Right atrium auricular region (tissue), 2 donors: ENCODE measurements around the gene ASNS. TPM values are rescaled to one million over a fixed set of nuclear protein-coding genes. Genes with fewer than 3 reads are reported as not detected.
"Not testable (repeated sequence)": the region's sequence is repeated elsewhere in the genome, so short reads cannot be mapped to it uniquely, and the experiment has no call there.

ENCODE experiments used
- DNase-seq: peaks from one replicate; pipeline ENCODE4 v3.0.0-alpha.2; 2019; ENCODE audit warnings: low spot score
- H3K27ac ChIP-seq, 2 donors: fragments of 200-600 bp; sonication (generic); 1 replicate in 1 of 2; 2 replicates in 1 of 2; pipeline ENCODE4 v1.5.1; 2016 to 2019
- H3K27me3 ChIP-seq, 2 donors: fragments of 200-600 bp; sonication (generic); one replicate each; pipeline versions ENCODE4 v1.5.1 to v1.6.0; 2017 to 2019
- H3K36me3 ChIP-seq: fragments of 200-600 bp; sonication (generic); one replicate; pipeline ENCODE4 v1.5.1; 2016
- H3K4me1 ChIP-seq, 2 donors: fragments of 200-600 bp; sonication (generic); one replicate each; pipeline versions ENCODE4 v1.5.1 to v1.6.0; 2017 to 2019
- H3K4me3 ChIP-seq, 2 donors: fragments of 200-600 bp; sonication (generic); 1 replicate in 1 of 2; 2 replicates in 1 of 2; pipeline ENCODE4 v1.5.1; 2017 to 2019; ENCODE audit warnings: mild to moderate bottlenecking in 1 of 2, moderate library complexity in 1 of 2
- H3K9me3 ChIP-seq, 2 donors: fragments of 200-600 bp; sonication (generic); one replicate each; pipeline ENCODE4 v1.5.1; 2019
- CTCF ChIP-seq, 2 donors: fragments of 200-600 bp; sonication (generic); IDR thresholded peaks; one replicate each; pipeline ENCODE4 v1.5.1; 2019; ENCODE audit warnings: antibody characterized with exemption in 2 of 2
- total RNA-seq, 2 donors: library from RNA; depleted of rRNA; stranded (reverse); fragments of >200 nt; gene quantifications; one replicate each; pipeline ENCODE4 v1.1.0, GENCODE V29; 2016

The ASNS gene
- total RNA-seq: 10 to 100 TPM; 11.8 to 13.4 TPM

- Histone ChIP-seq H3K4me3 (peak within 1 kb of the TSS; percentile 58 to 79), H3K9me3 (no peaks in the 10 kb centered on the region), H3K4me1 (peaks cover 0 to 13% of the 10 kb centered on the region in 2 donors), H3K27ac (peak within 1 kb of the TSS; percentile 72 to 78), H3K27me3 (no peaks in the 10 kb centered on the region), H3K36me3 (no peaks in the 10 kb centered on the region)
- TF ChIP-seq CTCF (IDR thresholded peaks at IDR 0.05): peak in 1 of 2 donors; percentile 11
- DNase-seq: peak; percentile 91
Observed at GRCh38 chr7:97872025-97872669, at the start of gene ASNS. ASNS (minus strand) TSS chr7:97872408; CDS start chr7:97869156, 3,252 bp downstream.

- DNase-seq, H3K4me3 ChIP-seq, H3K36me3 ChIP-seq, H3K9me3 ChIP-seq, H3K27ac ChIP-seq, H3K4me1 ChIP-seq, H3K27me3 ChIP-seq: not testable (repeated sequence)
Observed at GRCh38 chr7:97921254-97921653, 49.0 kb upstream of the ASNS start.

GRCh38 chr7:97915267-97915666, 43.1 kb upstream of the ASNS start:
- H3K4me3 ChIP-seq, H3K36me3 ChIP-seq, H3K27ac ChIP-seq, H3K27me3 ChIP-seq, DNase-seq, H3K9me3 ChIP-seq, H3K4me1 ChIP-seq: not testable (repeated sequence)

GRCh38 chr7:97912294-97912693, 40.1 kb upstream of the ASNS start:
- H3K27me3 ChIP-seq, H3K27ac ChIP-seq, H3K9me3 ChIP-seq, H3K36me3 ChIP-seq, H3K4me3 ChIP-seq, H3K4me1 ChIP-seq, DNase-seq: not testable (repeated sequence)

- not testable (repeated sequence) for H3K36me3 ChIP-seq, H3K9me3 ChIP-seq, H3K4me1 ChIP-seq, H3K27ac ChIP-seq, DNase-seq, H3K4me3 ChIP-seq, H3K27me3 ChIP-seq
Observed at GRCh38 chr7:97896893-97897292, 24.7 kb upstream of the ASNS start.

- not testable (repeated sequence) for DNase-seq, H3K36me3 ChIP-seq, H3K4me3 ChIP-seq, H3K9me3 ChIP-seq, H3K4me1 ChIP-seq, H3K27ac ChIP-seq, H3K27me3 ChIP-seq
Observed at GRCh38 chr7:97891721-97892120, 19.5 kb upstream of the ASNS start.

- H3K27me3 ChIP-seq, H3K36me3 ChIP-seq, H3K4me3 ChIP-seq, DNase-seq, H3K4me1 ChIP-seq, H3K27ac ChIP-seq, H3K9me3 ChIP-seq: not testable (repeated sequence)
Observed at GRCh38 chr7:97879527-97879926, 7.3 kb upstream of the ASNS start.

- H3K4me3 ChIP-seq, DNase-seq, H3K27ac ChIP-seq, H3K9me3 ChIP-seq, H3K27me3 ChIP-seq, H3K36me3 ChIP-seq: not testable (repeated sequence)
- H3K4me1 ChIP-seq: peaks cover 0 to 13% of the 10 kb centered on the region in 2 donors
Observed at GRCh38 chr7:97874894-97875293, 2.7 kb upstream of the ASNS start.

- Histone ChIP-seq H3K9me3 (no peaks in the 10 kb centered on the region), H3K4me1 (peaks cover 0 to 13% of the 10 kb centered on the region in 2 donors), H3K36me3 (no peaks in the 10 kb centered on the region), H3K27me3 (no peaks in the 10 kb centered on the region), H3K4me3 (no peak overlapping the region), H3K27ac (no peak overlapping the region)
- no peak for DNase-seq
- no peak for TF ChIP-seq CTCF (IDR thresholded peaks at IDR 0.05)
Observed at GRCh38 chr7:97873606-97874005, 1.4 kb upstream of the ASNS start.
